ENCODE measurements around the gene TYROBP. TPM values are rescaled to one million over a fixed set of nuclear protein-coding genes. Genes with fewer than 3 reads are reported as not detected.
"Not testable (repeated sequence)": the region's sequence is repeated elsewhere in the genome, so short reads cannot be mapped to it uniquely, and the experiment has no call there.

TYROBP gene
- not detected for polyA plus RNA-seq (2012; ENCODE audit: insufficient read depth, insufficient read length)

- no peak for DNase-seq (ENCODE audit: low read depth, low spot score)
- H3K4me3 ChIP-seq (ENCODE audit: low read length), result no peak within 1 kb of the TSS
These were observed at the start of gene TYROBP for GRCh38 chr19:35908010-35908441. TYROBP (minus strand) TSS chr19:35908295; CDS start chr19:35908228, 67 bp downstream.

GRCh38 chr19:35957411-35957810, 49.3 kb upstream of the TYROBP start:
- not testable (repeated sequence) for H3K4me3 ChIP-seq (ENCODE audit: low read length); DNase-seq (ENCODE audit: low read depth, low spot score)

- DNase-seq (ENCODE audit: low read depth, low spot score), result no peak
- H3K4me3 ChIP-seq (ENCODE audit: low read length), result no peak overlapping the region
These were observed 48.0 kb upstream of the TYROBP start for GRCh38 chr19:35955881-35956634.

- H3K4me3 ChIP-seq (ENCODE audit: low read length), result no peak overlapping the region
- DNase-seq (ENCODE audit: low read depth, low spot score), result no peak
These were observed 41.0 kb upstream of the TYROBP start for GRCh38 chr19:35949131-35949530.

- DNase-seq (ENCODE audit: low read depth, low spot score), result no peak
- no peak overlapping the region for H3K4me3 ChIP-seq (ENCODE audit: low read length)
These were observed 38.1 kb upstream of the TYROBP start for GRCh38 chr19:35946203-35946602.

GRCh38 chr19:35945121-35945790, 37.2 kb upstream of the TYROBP start:
- no peak overlapping the region for H3K4me3 ChIP-seq (ENCODE audit: low read length)
- DNase-seq (ENCODE audit: low read depth, low spot score), result no peak

- DNase-seq (ENCODE audit: low read depth, low spot score), result no peak
These were observed 36.5 kb upstream of the TYROBP start for GRCh38 chr19:35944556-35944955.

GRCh38 chr19:35943321-35944301, 35.5 kb upstream of the TYROBP start:
- H3K4me3 ChIP-seq (ENCODE audit: low read length), result no peak overlapping the region
- no peak for DNase-seq (ENCODE audit: low read depth, low spot score)

More at GRCh38 chr19:35944556-35944955, 36.5 kb upstream of the TYROBP start:
- H3K4me3 ChIP-seq (ENCODE audit: low read length), result no peak overlapping the region

GRCh38 chr19:35942235-35942634, 34.1 kb upstream of the TYROBP start:
- no peak for DNase-seq (ENCODE audit: low read depth, low spot score)
- H3K4me3 ChIP-seq (ENCODE audit: low read length), result no peak overlapping the region

GRCh38 chr19:35940839-35941238, 32.7 kb upstream of the TYROBP start:
- no peak for DNase-seq (ENCODE audit: low read depth, low spot score)
- no peak overlapping the region for H3K4me3 ChIP-seq (ENCODE audit: low read length)

GRCh38 chr19:35940078-35940775, 32.1 kb upstream of the TYROBP start:
- no peak overlapping the region for H3K4me3 ChIP-seq (ENCODE audit: low read length)
- no peak for DNase-seq (ENCODE audit: low read depth, low spot score)

GRCh38 chr19:35939307-35940077, 31.4 kb upstream of the TYROBP start:
- H3K4me3 ChIP-seq (ENCODE audit: low read length), result no peak overlapping the region
- no peak for DNase-seq (ENCODE audit: low read depth, low spot score)

GRCh38 chr19:35938282-35939224, 30.5 kb upstream of the TYROBP start:
- no peak for DNase-seq (ENCODE audit: low read depth, low spot score)
- no peak overlapping the region for H3K4me3 ChIP-seq (ENCODE audit: low read length)

GRCh38 chr19:35937345-35938281, 29.5 kb upstream of the TYROBP start:
- no peak for DNase-seq (ENCODE audit: low read depth, low spot score)
- H3K4me3 ChIP-seq (ENCODE audit: low read length), result peak overlapping the region; percentile 70

- H3K4me3 ChIP-seq (ENCODE audit: low read length), result peak overlapping the region; percentile 70
- DNase-seq (ENCODE audit: low read depth, low spot score), result no peak
These were observed 28.7 kb upstream of the TYROBP start for GRCh38 chr19:35936738-35937268.

Measured in Jurkat, Clone E6-1 (cell line).